GM21447 (cell line): ENCODE data around the gene TMC5.
"Not testable (repeated sequence)": the region's sequence is repeated elsewhere in the genome, so short reads cannot be mapped to it uniquely, and the experiment has no call there.

Experiments
- ATAC-seq: cut with Tn5 transposase; IDR thresholded peaks from one replicate; pipeline ENCODE4 v1.9.1; 2021; ENCODE audit not compliant: unreplicated experiment

Gene TMC5

GRCh38 chr16:19406891-19407491 lies 10.7 kb upstream of the TMC5 start:
- no peak for ATAC-seq

- ATAC-seq: no peak
Measured at GRCh38 chr16:19410435-19411171, 7.1 kb upstream of the TMC5 start.

- no peak for ATAC-seq
Measured at GRCh38 chr16:19411298-19411697, 6.4 kb upstream of the TMC5 start.

GRCh38 chr16:19412055-19412454 lies 5.6 kb upstream of the TMC5 start:
- ATAC-seq: not testable (repeated sequence)

- no peak for ATAC-seq
Measured at GRCh38 chr16:19415461-19415860, 2.2 kb upstream of the TMC5 start.

GRCh38 chr16:19415918-19416317 lies 1.8 kb upstream of the TMC5 start:
- no peak for ATAC-seq

- no peak for ATAC-seq
Measured at GRCh38 chr16:19418200-19418599, 517 bp downstream of the TMC5 start.

GRCh38 chr16:19419698-19420075 lies 2.0 kb downstream of the TMC5 start:
- no peak for ATAC-seq

- ATAC-seq: no peak
Measured at GRCh38 chr16:19424478-19424877, 6.8 kb downstream of the TMC5 start.

- no peak for ATAC-seq
Measured at GRCh38 chr16:19430345-19430744, 12.7 kb downstream of the TMC5 start.

- no peak for ATAC-seq
Measured at GRCh38 chr16:19431636-19432340, 14.1 kb downstream of the TMC5 start.

GRCh38 chr16:19432429-19432828 lies 14.7 kb downstream of the TMC5 start:
- ATAC-seq: no peak

GRCh38 chr16:19434584-19434983 lies 16.9 kb downstream of the TMC5 start:
- no peak for ATAC-seq

- no peak for ATAC-seq
Measured at GRCh38 chr16:19436540-19436939, 18.9 kb downstream of the TMC5 start.

GRCh38 chr16:19437280-19437679 lies 19.6 kb downstream of the TMC5 start:
- no peak for ATAC-seq

- ATAC-seq: no peak
Measured at GRCh38 chr16:19438739-19439138, 21.1 kb downstream of the TMC5 start.

GRCh38 chr16:19439483-19439882 lies 21.8 kb downstream of the TMC5 start:
- no peak for ATAC-seq

- no peak for ATAC-seq
Measured at GRCh38 chr16:19443659-19444058, 26.0 kb downstream of the TMC5 start.

- no peak for ATAC-seq
Measured at GRCh38 chr16:19446300-19446846, 28.7 kb downstream of the TMC5 start.

GRCh38 chr16:19446886-19447285 lies 29.2 kb downstream of the TMC5 start:
- ATAC-seq: no peak

- no peak for ATAC-seq
Measured at GRCh38 chr16:19450186-19450585, 32.5 kb downstream of the TMC5 start.
